D341Med (cell line): ENCODE data around the gene TMTC2.
"Not testable (repeated sequence)": the region's sequence is repeated elsewhere in the genome, so short reads cannot be mapped to it uniquely, and the experiment has no call there.

Experiments used
- DNase-seq: peaks from one replicate; pipeline ENCODE4 v3.0.0; 2012; ENCODE audit warnings: low spot score

The TMTC2 gene

DNA sequence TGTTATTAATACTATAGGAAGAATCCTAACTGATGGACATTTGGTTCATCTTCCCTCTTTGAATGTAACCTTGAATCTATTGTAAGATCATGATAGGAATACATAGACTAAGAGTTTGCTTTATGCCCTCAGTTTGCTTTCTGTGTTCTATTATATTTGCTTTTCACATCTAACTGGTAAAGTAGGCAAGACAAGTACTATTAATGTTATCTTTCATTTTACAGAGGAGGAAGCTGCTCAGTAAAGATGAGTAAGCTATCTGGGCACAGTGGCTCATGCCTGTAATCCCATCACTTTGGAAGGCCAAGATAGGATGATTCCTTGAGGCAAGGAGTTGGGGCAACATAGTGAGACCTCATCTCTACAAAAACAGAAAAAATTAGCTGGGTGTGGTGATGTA, 103.0 kb downstream of the TMTC2 start:
- no peak for DNase-seq

DNA sequence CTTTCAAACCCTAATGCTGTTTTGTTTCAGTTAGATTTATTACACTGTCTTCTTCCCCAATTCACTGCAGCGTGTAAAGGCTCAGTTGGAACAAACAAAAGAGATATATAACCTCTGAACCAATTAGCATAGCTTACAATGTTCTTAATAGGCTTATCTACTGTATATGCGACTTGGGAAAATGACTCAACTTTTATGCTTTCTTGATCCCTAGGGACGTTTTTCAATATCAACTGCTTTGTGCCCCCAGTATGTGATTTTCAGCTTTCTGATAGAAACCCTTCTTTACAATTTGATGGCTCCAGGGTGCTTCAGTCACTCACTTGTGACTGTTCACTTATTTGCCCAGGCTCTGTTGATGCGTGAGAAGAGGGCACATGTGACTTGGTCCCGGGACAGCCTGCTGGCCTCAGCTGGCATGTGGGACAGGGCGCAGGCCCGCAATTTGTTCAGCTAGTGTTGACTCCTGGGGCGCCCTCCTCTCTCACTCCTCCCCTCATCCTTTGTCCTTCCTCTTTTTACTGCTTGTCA, 107.1 kb downstream of the TMTC2 start:
- DNase-seq: peak; percentile 27

DNA sequence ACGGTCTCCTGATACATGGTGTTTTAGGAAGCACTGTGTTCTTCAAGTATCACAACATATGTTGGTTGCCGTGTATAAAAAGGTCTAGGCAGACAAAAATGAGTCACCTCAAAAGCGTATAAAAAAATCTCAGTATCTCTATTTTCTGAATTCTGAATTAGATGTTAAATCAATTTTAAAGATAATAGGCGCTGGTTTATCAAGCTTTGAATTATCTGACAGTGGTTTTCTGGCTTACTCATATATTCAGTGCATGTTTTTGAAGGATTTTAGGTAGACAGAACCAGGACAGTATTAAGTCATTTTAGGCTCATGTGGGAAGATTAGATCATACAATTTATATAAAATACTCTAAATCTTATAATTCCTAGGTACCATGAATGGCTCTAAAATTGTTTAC, 110.8 kb downstream of the TMTC2 start:
- DNase-seq: no peak

DNA sequence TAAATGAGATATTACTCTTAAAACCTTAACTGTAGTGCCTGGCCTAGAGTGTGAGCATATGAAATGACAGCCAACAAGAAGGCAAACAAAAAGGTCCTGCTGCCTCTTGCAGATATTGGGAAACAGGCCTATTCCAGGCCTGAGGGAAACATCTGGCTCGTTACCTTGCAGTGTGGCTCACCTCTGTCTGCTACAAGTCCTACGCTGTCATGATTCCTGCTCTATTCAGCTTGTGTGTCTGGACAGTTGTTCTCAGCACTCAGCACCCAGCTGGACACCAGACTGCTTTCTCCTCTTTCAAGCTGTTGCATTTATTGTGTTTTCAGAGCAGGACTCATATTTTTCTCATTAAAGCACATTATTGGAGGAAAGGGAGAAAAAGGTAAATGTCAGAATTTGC, 113.5 kb downstream of the TMTC2 start:
- DNase-seq: no peak

DNA sequence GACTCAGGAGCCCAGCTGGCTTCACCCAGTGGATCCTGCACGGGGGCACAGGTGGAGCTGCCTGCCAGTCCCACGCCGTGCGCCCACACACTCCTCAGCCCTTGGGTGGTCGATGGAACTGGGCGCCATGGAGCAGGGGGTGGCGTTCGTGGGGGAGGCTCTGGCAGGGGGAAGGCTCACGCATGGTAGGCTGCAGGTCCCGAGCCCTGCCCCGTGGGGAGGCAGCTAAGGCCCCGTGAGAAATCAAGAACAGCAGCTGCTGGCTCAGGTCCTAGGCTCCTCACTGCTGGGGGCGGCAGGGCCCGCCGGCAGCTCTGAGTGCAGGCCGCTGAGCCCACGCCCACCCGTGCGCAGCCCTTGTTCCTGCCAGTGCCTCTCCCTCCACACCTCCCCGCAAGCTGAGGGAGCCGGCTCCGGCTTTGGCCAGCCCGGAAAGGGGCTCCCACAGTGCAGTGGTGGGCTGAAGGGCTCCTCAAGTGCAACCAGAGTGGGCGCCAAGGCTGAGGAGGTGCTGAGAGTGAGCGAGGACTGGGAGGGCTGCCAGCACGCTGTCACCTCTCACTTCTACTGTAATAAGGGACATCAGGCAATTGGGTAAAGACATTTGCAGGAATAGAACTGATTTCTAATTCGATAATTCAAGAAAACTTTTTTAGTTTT, 115.4 kb downstream of the TMTC2 start:
- no peak for DNase-seq

DNA sequence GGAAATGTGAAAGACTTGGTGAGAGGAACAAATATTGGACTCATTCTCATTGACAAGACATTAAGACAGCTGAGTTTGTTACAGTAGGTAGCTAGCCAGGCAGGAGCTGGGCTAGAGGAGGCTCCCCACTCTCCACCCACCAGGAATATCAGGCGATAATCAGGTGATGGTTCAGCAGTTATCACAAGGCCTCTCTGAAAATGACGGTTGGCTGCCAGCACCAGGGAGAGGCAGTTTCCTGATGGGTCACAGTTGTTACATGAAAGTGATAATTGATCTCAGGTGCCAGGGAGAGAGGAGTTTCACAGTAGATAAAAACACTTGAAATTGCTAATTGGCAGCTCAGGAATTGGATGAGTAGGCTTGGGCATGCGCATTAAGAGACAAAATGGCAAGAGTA, 116.5 kb downstream of the TMTC2 start:
- DNase-seq: no peak

DNA sequence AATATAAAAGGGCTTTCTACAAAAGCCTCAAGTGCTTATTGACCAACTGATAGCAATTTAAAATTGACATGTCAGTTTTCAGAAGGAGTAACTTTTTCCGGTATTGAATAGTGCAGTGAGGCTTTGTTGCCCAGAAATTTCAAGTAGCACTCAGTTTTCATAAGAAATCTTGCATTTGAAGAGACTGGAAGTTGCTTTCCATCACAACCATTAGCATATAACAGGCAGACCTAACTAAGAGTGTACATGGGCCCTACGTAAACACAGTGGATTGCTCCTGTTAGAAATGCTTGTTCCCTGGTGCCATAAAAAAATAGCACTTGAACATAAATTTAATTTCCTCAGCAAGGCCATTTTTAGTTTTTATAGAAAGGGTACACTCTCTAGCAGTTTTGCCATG, 117.9 kb downstream of the TMTC2 start:
- no peak for DNase-seq

DNA sequence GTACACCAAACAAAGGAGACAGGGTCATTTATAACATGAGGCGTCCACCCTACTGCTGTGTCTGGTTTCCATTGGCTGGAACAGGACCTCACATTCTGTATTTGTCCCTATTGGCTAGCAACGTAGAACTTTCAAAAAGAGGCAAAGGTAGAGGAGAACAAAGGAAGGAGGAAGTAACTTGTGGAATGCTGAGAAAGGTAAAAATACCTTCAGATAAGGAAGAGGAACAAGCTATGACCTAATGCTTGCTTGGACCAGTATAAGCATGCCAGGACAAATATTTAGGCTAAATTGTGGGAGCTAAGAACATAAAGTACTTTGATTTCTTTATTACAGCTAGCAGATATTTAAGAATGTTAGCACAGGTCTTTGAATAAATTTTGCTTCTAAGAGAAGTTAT, 118.3 kb downstream of the TMTC2 start:
- DNase-seq: not testable (repeated sequence)

DNA sequence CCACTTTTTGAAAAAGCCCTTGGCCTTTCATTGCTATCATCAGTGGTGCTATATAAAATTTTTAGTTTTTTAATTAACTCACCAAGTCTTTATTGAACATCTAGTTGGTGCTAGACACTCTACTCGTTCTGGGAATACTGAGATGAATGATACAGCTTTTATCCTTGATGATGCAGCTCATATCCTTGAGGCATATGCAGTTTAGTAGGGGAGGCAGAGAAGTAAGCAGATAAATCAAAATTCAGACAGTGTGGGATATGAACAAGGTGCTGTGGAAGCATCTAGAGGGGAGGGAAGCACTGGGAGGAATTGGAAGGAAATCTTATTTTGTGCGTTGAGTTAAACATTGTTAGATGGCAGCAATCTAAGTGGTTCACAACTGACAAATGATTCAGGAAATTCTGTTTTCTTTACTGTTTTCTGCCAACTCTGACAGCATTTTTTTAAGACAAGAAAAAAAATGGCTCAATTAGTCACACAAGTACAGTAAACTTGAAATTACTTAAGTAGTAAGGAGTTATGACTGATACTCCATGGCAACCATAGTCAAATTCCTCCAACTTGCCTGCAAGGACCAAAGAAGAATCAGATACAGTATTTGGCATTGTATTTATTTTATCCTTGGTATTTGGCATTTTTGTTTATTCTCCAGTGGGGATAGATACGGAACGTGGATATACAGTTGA, 119.2 kb downstream of the TMTC2 start:
- DNase-seq: no peak

DNA sequence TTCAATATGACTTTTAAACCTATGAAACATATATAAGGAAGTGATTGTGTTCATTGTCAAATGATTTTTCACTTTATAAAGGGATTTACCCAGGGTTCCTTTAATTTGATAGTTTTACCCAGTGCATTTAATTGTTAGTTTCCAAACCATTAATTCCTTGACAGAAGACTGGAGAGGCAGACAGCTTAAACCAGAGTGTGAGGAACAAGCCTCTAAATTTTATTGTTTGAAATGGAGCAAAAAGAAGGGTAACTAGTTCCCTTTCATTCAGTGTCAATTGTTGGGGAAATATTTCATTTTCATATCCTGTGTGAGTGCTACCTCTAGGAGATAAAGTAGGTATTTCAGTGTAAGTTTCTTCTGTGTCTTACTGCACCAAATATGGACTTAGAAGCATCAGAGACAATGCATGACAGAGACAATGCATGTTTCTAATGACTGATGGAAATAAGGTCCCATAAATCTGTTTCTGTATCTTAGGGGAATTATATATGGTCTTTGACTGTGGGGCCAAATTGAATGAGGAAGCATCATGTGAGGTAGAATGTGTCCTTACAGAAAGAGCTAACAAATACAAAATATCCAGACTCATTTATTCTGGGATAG, 120.5 kb downstream of the TMTC2 start:
- DNase-seq: no peak

DNA sequence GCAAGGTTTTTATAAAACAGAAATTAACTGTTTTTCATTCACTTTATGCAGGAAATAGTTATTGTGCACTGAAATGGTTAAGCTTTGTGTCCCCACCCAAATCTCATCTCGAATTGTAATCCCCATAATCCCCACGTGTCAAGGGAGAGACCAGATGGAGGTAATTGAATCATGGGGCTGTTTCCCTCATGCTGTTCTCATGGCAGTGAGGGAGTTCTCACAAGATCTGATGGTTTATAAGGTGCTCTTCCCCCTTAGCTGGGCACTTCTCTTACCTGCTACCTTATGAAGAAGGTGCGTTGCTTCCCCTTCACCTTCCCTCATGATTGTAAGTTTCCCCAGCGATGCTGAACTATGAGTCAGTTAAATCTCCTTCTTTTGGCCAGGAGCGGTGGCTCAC, 123.9 kb downstream of the TMTC2 start:
- no peak for DNase-seq

DNA sequence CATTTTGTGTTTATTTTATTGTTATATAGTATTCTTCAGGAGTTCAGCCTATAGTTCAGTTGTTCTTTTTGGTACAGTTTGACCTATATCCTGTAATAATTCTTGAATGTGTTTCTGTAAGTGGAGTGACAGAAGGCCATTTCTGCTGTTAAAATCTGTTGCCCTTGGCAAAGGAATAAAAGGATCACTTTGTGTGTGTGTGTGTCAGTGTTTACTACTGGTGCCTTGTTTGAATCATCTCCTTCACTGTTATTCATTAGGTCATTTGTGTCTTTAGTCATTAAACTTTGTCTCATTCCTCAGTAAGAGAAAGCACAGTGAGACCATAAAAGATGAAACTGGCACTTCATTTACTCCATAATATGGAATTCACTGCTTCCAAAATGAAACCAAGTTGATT, 130.7 kb downstream of the TMTC2 start:
- no peak for DNase-seq

DNA sequence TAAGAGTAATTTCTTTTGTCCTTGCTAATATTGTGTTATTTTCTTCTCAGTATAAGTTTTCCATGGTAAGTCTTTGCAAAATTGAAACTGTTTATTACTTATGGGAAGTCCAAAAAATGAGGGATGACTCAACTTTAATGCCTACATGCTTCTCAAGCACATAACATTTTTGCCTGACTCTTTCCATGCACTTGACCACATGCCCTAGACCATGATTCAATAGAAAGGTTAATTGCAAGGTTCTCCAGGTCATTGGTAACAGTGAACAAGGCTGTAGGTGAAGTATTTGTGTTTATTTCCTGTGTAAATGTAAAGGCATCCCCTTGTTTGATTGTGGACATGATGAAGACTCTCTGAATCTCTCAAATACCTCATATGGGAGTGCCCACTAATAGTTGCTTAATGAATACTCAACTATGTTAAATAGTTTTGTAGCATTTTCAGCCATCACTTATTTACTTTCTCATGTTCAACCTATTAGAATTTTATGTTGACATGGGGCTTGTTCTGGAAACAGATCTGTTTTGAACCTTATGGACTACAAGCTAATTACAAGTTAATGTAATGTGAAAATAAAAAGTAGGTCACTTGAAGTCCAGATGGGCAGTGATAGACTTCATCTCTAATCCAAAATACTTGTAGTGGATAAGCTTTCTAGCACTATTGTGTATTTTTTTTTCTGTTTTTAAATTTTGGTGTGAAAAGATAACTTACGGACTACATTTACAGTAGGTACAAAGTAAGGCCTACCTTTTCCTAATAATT, 131.7 kb downstream of the TMTC2 start:
- DNase-seq: no peak

DNA sequence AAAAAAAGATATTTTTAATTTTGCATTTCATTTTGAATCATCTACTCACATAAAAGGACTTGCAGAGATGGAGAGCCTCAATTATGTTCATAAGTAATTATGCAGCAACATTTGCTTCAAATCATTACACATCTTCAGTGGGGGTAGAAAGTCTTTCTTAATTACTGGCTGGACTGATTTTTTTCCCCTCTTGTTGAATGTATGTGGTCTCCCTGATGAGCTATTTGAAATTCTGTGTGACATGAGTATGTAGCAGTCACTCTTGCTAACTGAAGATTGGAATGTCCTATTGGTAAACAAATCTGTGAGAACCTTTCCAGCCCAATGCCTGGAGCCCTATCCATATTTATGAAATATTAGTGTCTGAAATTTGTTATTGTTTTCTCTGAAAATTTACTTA, 139.8 kb downstream of the TMTC2 start:
- DNase-seq: no peak

DNA sequence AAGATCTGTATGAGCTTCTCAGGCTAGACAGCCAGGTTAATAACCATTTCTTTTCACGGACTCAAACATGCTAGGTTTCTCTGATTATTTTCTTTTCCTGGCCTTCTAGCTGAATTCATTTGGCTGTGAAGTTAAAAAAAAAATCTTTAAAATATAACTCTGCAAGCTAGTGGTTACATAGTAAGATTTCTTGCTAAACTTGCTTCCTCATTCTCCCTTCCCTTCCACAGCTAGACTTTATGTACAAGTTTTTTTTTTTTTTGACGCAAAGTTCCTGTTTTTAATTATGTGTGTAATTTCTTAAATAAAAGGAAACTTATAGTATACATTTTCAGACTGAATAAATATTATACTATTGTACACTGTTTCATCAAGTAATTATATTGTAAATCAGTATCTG, 145.4 kb downstream of the TMTC2 start:
- no peak for DNase-seq

DNA sequence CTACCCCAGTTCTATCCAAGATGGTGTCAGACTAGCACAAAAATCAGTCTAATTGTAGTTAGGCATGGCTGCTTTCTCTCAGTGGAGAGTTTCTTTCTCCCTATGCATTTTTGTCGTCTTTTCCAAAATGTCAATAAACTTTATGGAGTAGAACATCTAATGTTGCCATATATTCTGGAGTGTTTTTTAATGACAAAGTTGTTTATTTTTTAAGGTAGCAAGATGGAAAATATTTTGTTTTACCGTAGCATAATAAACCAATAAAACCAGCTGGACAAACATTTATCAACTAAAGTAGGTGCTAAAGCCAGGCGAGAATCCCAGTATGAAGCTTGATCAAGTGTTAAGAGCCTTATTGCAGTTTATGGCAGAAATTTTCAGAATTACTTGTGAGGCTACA, 146.3 kb downstream of the TMTC2 start:
- no peak for DNase-seq

DNA sequence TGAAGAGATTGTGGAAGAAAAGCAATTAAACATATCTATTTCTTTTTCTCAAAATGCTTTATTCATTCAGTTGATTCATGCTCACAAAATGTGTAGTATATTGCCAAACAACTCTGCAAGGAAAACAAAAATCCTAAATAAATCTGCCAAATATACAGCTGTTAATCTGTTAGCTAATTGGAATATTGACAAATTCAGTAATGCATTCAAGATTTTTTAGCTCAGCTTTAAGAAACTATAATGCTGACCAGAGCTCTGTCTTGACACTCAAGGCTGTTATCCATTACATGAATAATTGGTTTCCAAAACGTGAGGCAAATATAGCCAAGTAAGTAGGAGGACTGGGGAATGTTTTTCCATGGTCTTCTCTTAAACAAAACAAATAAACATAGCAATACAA, 146.8 kb downstream of the TMTC2 start:
- DNase-seq: no peak

DNA sequence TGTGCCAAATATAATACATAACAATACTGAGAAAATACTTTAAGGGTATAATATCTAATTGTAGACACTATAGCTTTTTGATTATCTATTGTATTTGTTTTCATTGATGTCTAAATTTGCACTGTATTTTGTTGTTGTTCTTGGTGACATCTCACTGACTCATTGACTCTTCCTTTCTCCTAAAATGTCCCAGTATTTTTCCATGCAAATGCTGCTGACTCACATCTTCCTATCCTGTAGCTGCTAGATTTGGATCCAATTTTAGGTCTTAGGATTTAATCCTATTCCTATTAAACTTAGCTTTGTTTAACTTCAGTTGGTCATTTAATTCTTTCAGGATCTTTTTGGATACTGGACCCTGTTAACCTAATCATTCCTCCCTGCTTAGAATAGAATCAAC, 148.5 kb downstream of the TMTC2 start:
- DNase-seq: no peak

DNA sequence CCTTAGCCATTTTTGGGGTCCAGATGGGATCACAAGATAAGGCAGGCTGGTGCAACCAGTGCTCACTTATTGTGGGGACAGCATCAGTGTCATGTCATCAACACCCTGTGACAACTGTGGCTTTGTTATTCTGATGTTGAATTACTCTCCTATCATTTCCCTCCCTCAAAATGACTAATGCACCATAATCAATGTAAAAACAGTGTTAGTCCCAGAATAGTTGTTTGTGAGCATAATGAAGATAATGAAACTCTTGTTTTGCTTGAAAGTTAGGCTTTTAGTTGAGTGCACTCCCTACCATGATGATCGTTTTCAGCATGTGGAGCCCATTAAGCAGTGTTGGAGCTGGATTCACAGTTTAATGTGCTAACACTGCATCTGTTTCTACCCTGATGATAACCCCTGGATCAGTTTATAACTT, 151.4 kb downstream of the TMTC2 start:
- DNase-seq: no peak

DNA sequence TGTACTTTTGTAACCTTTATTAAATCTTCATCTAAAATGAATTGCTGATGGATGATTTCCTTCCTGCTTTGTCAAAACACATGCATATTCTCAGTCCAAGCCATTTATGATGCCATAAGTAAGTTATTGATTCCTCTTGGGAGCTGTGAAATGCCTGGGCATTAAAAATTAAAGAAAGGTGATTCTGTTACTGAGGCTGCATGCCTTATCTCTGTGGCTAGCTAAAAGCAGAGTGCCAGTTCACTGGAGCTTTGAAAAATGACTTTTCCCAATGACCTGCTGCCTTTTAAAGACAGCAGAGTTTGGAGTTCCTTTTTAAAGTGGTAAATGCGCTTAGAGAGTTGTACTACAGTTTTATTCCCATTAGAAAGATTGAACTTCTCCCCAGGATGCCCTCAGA, 152.1 kb downstream of the TMTC2 start:
- DNase-seq: no peak

DNA sequence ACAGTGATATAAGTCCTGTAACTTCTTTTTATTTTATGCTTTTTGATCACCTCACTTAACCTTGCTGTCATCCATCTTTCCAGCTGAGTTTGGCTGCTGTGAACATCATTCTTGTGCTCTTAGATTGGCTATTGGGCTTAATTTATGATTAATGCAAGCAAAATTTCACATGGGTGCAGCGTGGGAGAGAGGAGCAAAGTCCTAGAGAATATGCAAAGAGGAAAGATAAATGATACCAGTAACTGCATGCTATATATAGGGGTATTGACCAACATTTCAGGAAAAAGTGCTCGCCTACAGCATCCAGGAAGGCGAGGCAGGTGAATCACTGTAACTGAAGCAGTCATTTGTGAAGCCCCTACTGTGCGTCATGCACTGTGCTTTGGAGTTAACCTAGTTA, 153.1 kb downstream of the TMTC2 start:
- no peak for DNase-seq

DNA sequence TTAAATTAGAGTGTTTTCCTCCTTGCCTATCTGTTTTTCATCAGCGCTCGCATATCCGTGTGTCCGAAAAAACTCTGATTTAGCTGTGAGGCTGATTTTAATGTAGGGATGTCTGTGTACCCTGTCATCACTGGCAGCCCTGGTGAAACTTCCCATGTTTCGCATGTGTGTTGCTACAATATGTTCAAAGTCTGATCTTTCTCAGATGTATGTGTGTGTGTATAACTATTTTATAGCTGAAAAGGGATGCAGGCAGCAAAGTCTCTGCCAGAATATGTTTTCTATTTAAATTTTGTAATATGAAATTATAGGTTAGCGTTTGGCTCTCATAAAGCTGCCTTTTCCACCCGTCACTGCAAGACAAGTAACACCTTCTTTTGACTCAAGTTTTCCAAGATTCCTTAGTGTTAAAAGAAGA, 154.8 kb downstream of the TMTC2 start:
- DNase-seq: no peak

DNA sequence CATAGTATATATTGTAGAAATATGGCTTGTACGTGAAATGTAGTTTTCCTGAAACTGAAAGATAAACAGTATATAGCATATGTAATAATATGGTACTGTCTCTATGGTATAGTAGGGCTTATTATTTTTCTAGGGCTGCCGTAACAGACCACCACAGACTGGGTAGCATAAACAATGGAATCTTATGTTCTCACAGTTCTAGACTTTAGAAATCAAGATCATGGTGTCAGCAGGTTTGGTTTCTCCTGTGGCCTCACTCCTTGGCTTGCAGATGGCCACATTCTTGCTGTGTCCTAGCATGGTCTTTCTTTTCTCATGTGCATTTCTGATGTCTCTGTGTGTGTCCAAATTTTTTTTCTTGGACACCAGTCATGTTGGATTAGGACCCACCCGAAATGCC, 155.8 kb downstream of the TMTC2 start:
- DNase-seq: no peak
